GM21381 (cell line): ENCODE data around the gene NSF.
"Not testable (repeated sequence)": the region's sequence is repeated elsewhere in the genome, so short reads cannot be mapped to it uniquely, and the experiment has no call there.

Source experiments
- ATAC-seq: cut with Tn5 transposase; IDR thresholded peaks from one replicate; pipeline ENCODE4 v1.9.1; 2021; ENCODE audit warnings: mild to moderate bottlenecking, moderate library complexity; ENCODE audit not compliant: unreplicated experiment

NSF gene

GRCh38 chr17:46590157-46591146, at the start of gene NSF:
Gene NSF (plus strand): TSS chr17:46590669. CDS start chr17:46590776, 107 bp downstream.
- ATAC-seq, result peak; percentile 84

DNA sequence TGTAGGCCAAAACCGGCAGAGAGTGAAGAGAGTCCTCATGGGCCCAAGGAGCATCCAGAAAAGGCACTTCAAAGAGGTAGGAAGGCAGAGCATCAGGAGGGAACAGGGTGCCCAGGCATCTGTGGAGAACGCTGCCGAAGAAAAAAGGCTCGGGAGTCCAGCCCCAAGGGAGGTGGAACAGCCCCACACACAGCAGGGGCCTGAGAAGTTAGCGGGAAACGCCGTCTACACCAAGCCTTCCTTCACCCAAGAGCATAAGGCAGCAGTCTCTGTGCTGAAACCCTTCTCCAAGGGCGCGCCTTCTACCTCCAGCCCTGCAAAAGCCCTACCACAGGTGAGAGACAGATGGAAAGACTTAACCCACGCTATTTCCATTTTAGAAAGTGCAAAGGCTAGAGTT, 41.9 kb upstream of the NSF start:
- ATAC-seq, result not testable (repeated sequence)

GRCh38 chr17:46559155-46559554, 31.3 kb upstream of the NSF start:
- not testable (repeated sequence) for ATAC-seq

DNA sequence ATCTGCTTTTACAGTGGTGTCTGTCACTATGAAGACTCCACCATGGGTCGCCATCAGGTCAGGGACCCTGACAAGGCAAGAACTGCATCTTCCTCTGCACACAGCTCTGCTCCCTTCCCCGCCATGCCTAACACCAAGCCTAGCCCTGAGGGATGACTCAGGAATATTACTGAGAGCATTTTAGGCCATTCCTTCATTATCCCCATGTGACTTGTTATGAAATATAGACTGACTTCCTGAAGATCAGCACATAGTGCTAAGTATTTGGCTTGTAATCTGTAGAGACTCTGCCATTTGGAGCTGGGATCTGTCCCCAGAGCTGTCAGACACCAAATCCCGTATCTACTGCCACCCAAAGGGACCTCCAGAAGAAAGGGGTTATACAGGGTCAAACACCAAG, 30.4 kb upstream of the NSF start:
- ATAC-seq, result not testable (repeated sequence)

- ATAC-seq, result not testable (repeated sequence)
Observed at GRCh38 chr17:46566284-46566683, 24.2 kb upstream of the NSF start.

GRCh38 chr17:46566980-46567379, 23.5 kb upstream of the NSF start:
- not testable (repeated sequence) for ATAC-seq

- not testable (repeated sequence) for ATAC-seq
Observed at GRCh38 chr17:46571796-46572195, 18.7 kb upstream of the NSF start.

- peak; percentile 92 for ATAC-seq
Observed at GRCh38 chr17:46579083-46580075, 11.1 kb upstream of the NSF start, which contains the start of gene ARL17A. Gene ARL17A (minus strand): TSS chr17:46579691. CDS start chr17:46576322, 3,369 bp downstream.

GRCh38 chr17:46580082-46580481, 10.4 kb upstream of the NSF start:
- ATAC-seq, result not testable (repeated sequence)

GRCh38 chr17:46585444-46585843, 5.0 kb upstream of the NSF start:
- ATAC-seq, result not testable (repeated sequence)

DNA sequence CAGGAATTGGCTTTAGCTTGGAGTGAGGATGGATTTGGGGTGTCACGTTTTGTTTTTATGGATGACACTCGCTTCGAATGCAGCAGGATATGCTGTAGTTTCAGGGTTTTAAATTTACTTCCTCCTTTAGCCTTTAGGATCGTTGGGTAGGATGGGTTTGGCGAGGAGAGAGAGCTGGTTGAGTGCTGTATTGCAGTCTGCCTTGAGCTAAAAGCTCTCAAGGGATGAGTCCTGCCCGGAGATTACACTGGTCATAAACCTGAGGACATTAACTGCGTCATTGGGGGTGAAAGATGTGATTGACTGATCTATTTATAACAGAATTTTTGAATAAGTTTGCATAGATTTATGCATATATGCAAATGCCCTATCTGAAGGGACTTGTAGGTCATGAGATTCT, 863 bp downstream of the NSF start:
- not testable (repeated sequence) for ATAC-seq

DNA sequence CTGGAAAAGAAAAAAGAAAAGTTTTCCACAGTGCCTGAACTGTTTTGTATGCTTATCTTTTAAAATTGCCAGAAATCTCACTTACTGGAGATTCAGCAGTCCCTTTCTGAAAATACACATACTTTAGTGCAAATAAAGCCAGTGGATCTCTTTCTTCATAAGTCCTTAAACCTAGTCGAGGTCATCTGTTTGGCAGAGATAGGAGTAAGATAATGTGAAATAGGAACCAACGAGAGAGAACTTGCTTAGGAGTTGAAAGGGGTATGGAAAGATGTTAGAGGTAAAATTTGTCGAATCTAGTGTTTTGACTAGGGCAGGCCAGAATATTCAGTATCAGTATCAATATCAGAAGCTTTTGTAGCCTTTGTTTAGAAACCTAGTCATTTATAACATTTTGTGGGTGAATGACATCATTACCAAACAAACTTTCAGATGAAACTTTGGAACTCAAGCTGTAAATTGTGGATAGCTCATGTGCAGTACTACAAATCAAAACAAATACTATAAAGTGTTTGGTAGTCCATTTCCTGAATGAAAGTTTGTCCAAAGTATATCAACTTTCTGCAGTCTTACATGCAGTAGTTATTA, 8.0 kb downstream of the NSF start:
- not testable (repeated sequence) for ATAC-seq

- not testable (repeated sequence) for ATAC-seq
Observed at GRCh38 chr17:46600767-46601166, 10.3 kb downstream of the NSF start.

GRCh38 chr17:46603125-46603524, 12.7 kb downstream of the NSF start:
- not testable (repeated sequence) for ATAC-seq

GRCh38 chr17:46611304-46611703, 20.8 kb downstream of the NSF start:
- not testable (repeated sequence) for ATAC-seq

DNA sequence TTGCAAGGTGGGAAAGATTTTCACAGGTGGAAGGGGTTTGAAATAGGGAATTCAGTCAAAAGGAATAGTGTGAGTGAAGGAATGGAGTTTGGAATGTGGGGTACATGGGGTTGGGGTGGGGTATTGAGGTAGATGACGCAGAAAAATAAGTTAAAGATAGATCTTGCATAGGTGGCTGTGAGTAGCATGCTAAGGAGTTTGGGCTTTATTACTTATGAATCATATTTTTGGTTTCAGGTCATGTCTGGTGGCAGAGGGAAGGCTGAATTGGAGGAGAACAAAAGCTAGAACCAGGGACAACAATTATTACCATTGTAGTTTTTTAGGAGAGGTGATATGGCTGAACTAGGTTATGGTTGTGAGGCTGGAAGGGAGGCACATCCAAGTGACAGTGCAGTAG, 23.4 kb downstream of the NSF start:
- not testable (repeated sequence) for ATAC-seq

GRCh38 chr17:46617121-46617520, 26.7 kb downstream of the NSF start:
- not testable (repeated sequence) for ATAC-seq

DNA sequence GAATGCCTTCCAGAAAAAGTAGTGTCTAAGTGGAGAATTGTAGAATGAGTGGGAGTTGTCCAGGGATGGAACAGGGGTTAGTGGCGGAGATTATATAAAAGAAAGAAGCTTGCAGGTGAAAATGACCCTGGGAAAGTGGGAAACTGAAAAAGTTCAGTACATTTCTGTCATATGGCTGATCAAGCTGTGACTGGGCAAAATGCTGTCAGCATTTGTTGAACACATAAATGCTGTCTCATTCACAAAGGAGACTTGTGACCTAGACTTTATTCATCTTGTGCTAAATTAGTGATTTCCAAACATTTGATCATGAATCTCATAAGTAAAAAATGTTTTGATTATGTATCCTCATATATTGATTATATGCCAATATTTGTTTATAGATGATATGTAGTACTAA, 28.5 kb downstream of the NSF start:
- not testable (repeated sequence) for ATAC-seq

- not testable (repeated sequence) for ATAC-seq
Observed at GRCh38 chr17:46623790-46624189, 33.3 kb downstream of the NSF start.

DNA sequence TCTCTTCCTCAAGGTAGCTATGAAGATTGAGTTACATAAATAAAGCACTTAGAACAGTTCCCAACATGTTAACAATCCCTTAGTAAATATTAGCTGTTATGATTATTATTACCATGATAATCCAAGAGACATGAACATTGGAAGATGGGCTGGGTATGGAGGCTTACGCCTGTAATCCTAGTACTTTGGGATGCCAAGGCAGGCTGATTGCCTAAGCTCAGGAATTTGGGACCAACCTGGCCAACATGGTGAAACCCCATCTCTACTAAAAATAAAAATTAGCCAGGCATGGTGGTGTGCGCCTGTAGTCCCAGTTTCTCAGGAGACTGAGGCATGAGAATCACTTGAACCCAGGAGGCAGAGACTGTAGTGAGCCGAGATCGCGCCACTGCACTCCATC, 34.3 kb downstream of the NSF start:
- ATAC-seq, result not testable (repeated sequence)
